ENCODE measurements around the gene ANXA10. TPM values are rescaled to one million over a fixed set of nuclear protein-coding genes. Genes with fewer than 3 reads are reported as not detected.

The ANXA10 gene
- total and polyA plus RNA-seq, 2 of the 8 experiments (the other 6 are each of a cell fraction or from before 2014, with no cell fraction given) = not detected

GRCh38 chr4:168197926-168198325 is 105.6 kb downstream of the ANXA10 start:
- H3K9ac ChIP-seq (replicated peaks in 1 of 4; ENCODE audit: extremely low read depth in 1 of 4, low read depth in 3 of 4, low read length in 3 of 4) = no peak overlapping the region
- H2BK5ac ChIP-seq (ENCODE audit: low read depth, low read length) = no peak overlapping the region
- H2BK20ac ChIP-seq (ENCODE audit: low read length) = no peak overlapping the region
- peaks cover 10 to 16% of the 10 kb centered on the region in 2 experiments for H3K9me3 ChIP-seq (ENCODE audit: insufficient read depth in 2 of 2, low read depth in 1 of 2, low read length in 1 of 2)
- H2BK120ac ChIP-seq (replicated peaks; ENCODE audit: low read depth, low read length) = no peak overlapping the region
- ChIA-PET CTCF (ENCODE audit: partially characterized antibody) (interaction anchor here (1.3 kb wide), 1 partner anchor 11 kb away, joined by 3 read pairs; no protein-coding TSS in a partner anchor), POLR2A (ENCODE audit: partially characterized antibody) (no interaction called here)
- H2AK5ac ChIP-seq (ENCODE audit: low read depth, low read length) = no peak overlapping the region
- no peaks in the 10 kb centered on the region for H3K27me3 ChIP-seq (replicated peaks in 1 of 4; ENCODE audit: control insufficient read depth in 3 of 4, extremely low read depth in 1 of 4, insufficient read depth in 3 of 4, low read length in 3 of 4)
- H4K5ac ChIP-seq (ENCODE audit: insufficient read length, low read depth, low read length) = no peak overlapping the region
- H3K23me2 ChIP-seq (ENCODE audit: low read depth, low read length) = no peaks in the 10 kb centered on the region
- no peak overlapping the region for H3K23ac ChIP-seq (ENCODE audit: insufficient read length)
- H3K14ac ChIP-seq (ENCODE audit: insufficient read length) = no peak overlapping the region
- no peak overlapping the region for H4K91ac ChIP-seq (replicated peaks; ENCODE audit: insufficient read length, low read length)
- no peak overlapping the region for H3K4ac ChIP-seq (replicated peaks; ENCODE audit: insufficient read length, low read depth, low read length)
- no peak overlapping the region for H2BK15ac ChIP-seq (ENCODE audit: low read length)
- FAIRE-seq = no peak
- H2AFZ ChIP-seq (ENCODE audit: low read length) = no peak overlapping the region
- H3K4me2 ChIP-seq (ENCODE audit: insufficient read depth in 1 of 2, low read depth in 2 of 2, low read length in 2 of 2) = no peak overlapping the region
- H3K27ac ChIP-seq (ENCODE audit: low read depth, low read length) = no peak overlapping the region
- no peaks in the 10 kb centered on the region for H3K4me1 ChIP-seq (replicated peaks in 1 of 4; ENCODE audit: control insufficient read depth in 3 of 4, insufficient read depth in 4 of 4, low read length in 3 of 4)
- no peaks in the 10 kb centered on the region for H3K36me3 ChIP-seq (ENCODE audit: control insufficient read depth in 2 of 4, insufficient read depth in 4 of 4, low read length in 3 of 4)
- no peaks in the 10 kb centered on the region for H3K79me2 ChIP-seq (ENCODE audit: control insufficient read depth in 1 of 2, insufficient read depth in 2 of 2, low read length in 2 of 2)
- no peak overlapping the region for H3K56ac ChIP-seq (replicated peaks; ENCODE audit: insufficient read length, low read depth, low read length)
- H2BK12ac ChIP-seq (ENCODE audit: low read depth, low read length) = no peak overlapping the region
- no peak overlapping the region for H4K8ac ChIP-seq (ENCODE audit: extremely low read depth, insufficient read depth, low read length)
- no peaks in the 10 kb centered on the region for H3K79me1 ChIP-seq (ENCODE audit: low read depth, low read length)
- H3K18ac ChIP-seq (ENCODE audit: extremely low read depth, low read length) = no peak overlapping the region
- H3K4me3 ChIP-seq (ENCODE audit: extremely low read depth in 1 of 4, insufficient read depth in 2 of 4, low read depth in 3 of 4, low read length in 4 of 4) = no peak overlapping the region
- no peak for DNase-seq (ENCODE audit: low read depth in 1 of 2, low spot score in 2 of 2)
- no peaks in the 10 kb centered on the region for H4K20me1 ChIP-seq (replicated peaks in 1 of 2; ENCODE audit: control insufficient read depth in 1 of 2, insufficient read depth in 2 of 2, low read length in 2 of 2)
- TF ChIP-seq SP2 (IDR thresholded peaks at IDR 0.05; ENCODE audit: low read length) (no peak), RNF2 (IDR thresholded peaks at IDR 0.05; ENCODE audit: borderline replicate concordance, low read depth, low read length, missing control alignments, poor library complexity, severe bottlenecking) (no peak), RAD21 (IDR thresholded peaks at IDR 0.05 in 1 of 2, conservative IDR thresholded peaks at IDR 0.05 in 1 of 2; ENCODE audit: low read depth in 2 of 2, low read length in 2 of 2) (no peak)

Data from H1 (cell line).